A549 (cell line): ENCODE results near the gene PHC2. TPM values are rescaled to one million over a fixed set of nuclear protein-coding genes. Genes with fewer than 3 reads are reported as not detected.

ENCODE experiments used
- ATAC-seq, 2 experiments: fragments of 200-7000 bp in 1 of 2; fragments of >200 bp in 1 of 2; cut with Nextera tagmentation in 1 of 2; cut with Tn5 transposase in 1 of 2; 3 replicates each; pipeline versions ENCODE4 v1.8.0 to v1.9.1; 2018 to 2020; ENCODE audit warnings: mild to moderate bottlenecking in 1 of 2, moderate library complexity in 1 of 2
- CTCF ChIA-PET: fragments of 300-600 bp; sonication (Branson Sonifier 250); formaldehyde crosslinking; extraction: SDS; loops from one replicate; lab custom pipeline; 2021; ENCODE audit warnings: antibody characterized with exemption, inconsistent platforms; lab: Yijun Ruan, JAX
- POLR2A ChIA-PET: fragments of 350-600 bp; formaldehyde crosslinking; extraction: SDS; loops from one replicate; lab custom pipeline; 2021; ENCODE audit warnings: antibody characterized with exemption, inconsistent platforms; lab: Yijun Ruan, JAX
- DNase-seq, 2 experiments: peaks; one replicate each; pipeline versions ENCODE4 v3.0.0 to v3.0.0-alpha.2; 2011 to 2016; ENCODE audit warnings: low read depth in 1 of 2, low spot score in 1 of 2
- FAIRE-seq: peaks from 2 replicates; lab custom pipeline; 2011; peaks lifted over from hg19 to GRCh38; lab: Jason Lieb, UNC
- H3K27ac ChIP-seq, 2 experiments: fragments of >200 bp; sonication (Bioruptor Twin); formaldehyde crosslinking; 3 replicates each; pipeline ENCODE4 v1.5.1; 2016 to 2017
- H3K4me1 ChIP-seq: fragments of >200 bp; sonication (Bioruptor Twin); formaldehyde crosslinking; 3 replicates; pipeline ENCODE4 v1.6.1; 2016
- H3K4me2 ChIP-seq: fragments of >200 bp; sonication (Bioruptor Twin); formaldehyde crosslinking; 3 replicates; pipeline ENCODE4 v1.6.1; 2016
- H3K4me3 ChIP-seq: fragments of >200 bp; sonication (Bioruptor Twin); formaldehyde crosslinking; 3 replicates; pipeline ENCODE4 v1.5.1; 2016
- H3K9me3 ChIP-seq: fragments of >200 bp; sonication (Bioruptor Twin); formaldehyde crosslinking; 3 replicates; pipeline ENCODE4 v1.6.1; 2016
- BHLHE40 ChIP-seq: IDR thresholded peaks from 2 replicates; pipeline ENCODE4 v1.6.1; 2012; ENCODE audit warnings: low read depth, low read length, inconsistent platforms
- CBX8 ChIP-seq: fragments of 200-600 bp; sonication (generic); IDR thresholded peaks from 2 replicates; pipeline ENCODE4 v1.6.1; 2016
- CHD4 ChIP-seq: fragments of 200-600 bp; sonication (generic); IDR thresholded peaks from 2 replicates; pipeline ENCODE4 v1.6.1; 2016; ENCODE audit warnings: antibody characterized with exemption, mild to moderate bottlenecking, borderline replicate concordance
- EP300 ChIP-seq, 2 experiments: fragments of >200 bp; sonication (Bioruptor Twin); formaldehyde crosslinking; IDR thresholded peaks; 2 replicates in 1 of 2; 3 replicates in 1 of 2; pipeline ENCODE4 v1.6.1; 2016 to 2017
- FOSL2 ChIP-seq, 2 experiments: fragments of 450-650 bp in 1 of 2; fragments of >200 bp in 1 of 2; sonication (Bioruptor Twin) in 1 of 2; formaldehyde crosslinking; IDR thresholded peaks; 2 replicates each; pipeline versions ENCODE4 v1.5.0 to v1.6.1; 2016 to 2020; ENCODE audit warnings: mild to moderate bottlenecking in 1 of 2, moderate library complexity in 1 of 2
- HEYL ChIP-seq: fragments of 250-450 bp; sonication (Bioruptor Pico); IDR thresholded peaks from 2 replicates; pipeline ENCODE4 v1.8.0; 2021; ENCODE audit warnings: mild to moderate bottlenecking, moderate library complexity
- HOXA7 ChIP-seq: fragments of 250-450 bp; sonication (Bioruptor Pico); IDR thresholded peaks from 2 replicates; pipeline ENCODE4 v1.5.0; 2020; ENCODE audit warnings: mild to moderate bottlenecking, moderate library complexity
- HOXB13 ChIP-seq: fragments of 250-450 bp; sonication (Bioruptor Pico); IDR thresholded peaks from 2 replicates; pipeline ENCODE4 v1.5.0; 2020; ENCODE audit warnings: low read depth, mild to moderate bottlenecking, moderate library complexity
- HOXB5 ChIP-seq: fragments of 250-450 bp; sonication (Bioruptor Pico); IDR thresholded peaks from 2 replicates; pipeline ENCODE4 v1.5.0; 2020; ENCODE audit warnings: mild to moderate bottlenecking, moderate library complexity
- KDM5A ChIP-seq: fragments of 200-600 bp; sonication (generic); IDR thresholded peaks from 2 replicates; pipeline ENCODE4 v1.6.1; 2016; ENCODE audit warnings: antibody characterized with exemption, mild to moderate bottlenecking
- MAFK ChIP-seq: fragments of 450-650 bp; IDR thresholded peaks from 2 replicates; pipeline ENCODE4 v1.6.1; 2014; ENCODE audit not compliant: partially characterized antibody
- PHF8 ChIP-seq: fragments of 200-600 bp; sonication (generic); IDR thresholded peaks from 2 replicates; pipeline ENCODE4 v1.6.1; 2016; ENCODE audit warnings: low read depth, mild to moderate bottlenecking, antibody characterized with exemption, moderate library complexity, borderline replicate concordance
- POLR2A ChIP-seq: IDR thresholded peaks from 2 replicates; pipeline ENCODE4 v1.6.1; 2012; ENCODE audit warnings: mild to moderate bottlenecking, low read length
- SREBF2 ChIP-seq: fragments of 450-650 bp; IDR thresholded peaks from 2 replicates; pipeline ENCODE4 v1.6.1; 2014; ENCODE audit warnings: mild to moderate bottlenecking, moderate library complexity
- TFCP2L1 ChIP-seq: fragments of 250-450 bp; sonication (Bioruptor Pico); IDR thresholded peaks from 2 replicates; pipeline ENCODE4 v1.5.0; 2021; ENCODE audit warnings: mild to moderate bottlenecking
- ZC3H11A ChIP-seq: fragments of 450-650 bp; IDR thresholded peaks from 2 replicates; pipeline ENCODE4 v1.6.1; 2014; ENCODE audit warnings: antibody characterized with exemption, mild to moderate bottlenecking
- ZFP36 ChIP-seq: fragments of 450-650 bp; IDR thresholded peaks from 2 replicates; pipeline ENCODE4 v1.6.1; 2014; ENCODE audit warnings: borderline replicate concordance; ENCODE audit not compliant: partially characterized antibody
- ZNF302 ChIP-seq: fragments of 250-450 bp; sonication (Bioruptor Pico); IDR thresholded peaks from 2 replicates; pipeline ENCODE4 v1.9.0; 2021; ENCODE audit warnings: inconsistent platforms, mild to moderate bottlenecking, moderate library complexity
- ZSCAN20 ChIP-seq: fragments of 250-450 bp; sonication (Bioruptor Pico); IDR thresholded peaks from 2 replicates; pipeline ENCODE4 v1.8.0; 2022; ENCODE audit warnings: mild to moderate bottlenecking, moderate library complexity
- WGBS: methylation state at CpG from one replicate; pipeline ENCODE4 v1.1.6; 2017; ENCODE audit errors: missing lambda C conversion rate; 5-methylcytosine and 5-hydroxymethylcytosine counted together
- polyA plus RNA-seq, 4 experiments: library from polyadenylated mRNA; depleted of rRNA in 3 of 4; stranded (reverse); fragments of >200 nt; fragmentation: RNase III in 1 of 4; extraction: RNeasy Plus Mini Kit Qiagen cat#74134 plus additional on column Dnase treatment in 1 of 4; gene quantifications; 2 replicates in 3 of 4; 3 replicates in 1 of 4; pipeline ENCODE4 v1.2.3, GENCODE V29; 2011 to 2017
- TF ChIP-seq, protein P1 (sequence below): fragments of 250-450 bp; sonication (Bioruptor Pico); IDR thresholded peaks from 2 replicates; pipeline ENCODE4 v1.5.0; 2020; ENCODE audit warnings: low read depth, mild to moderate bottlenecking, moderate library complexity
- TF ChIP-seq, protein P2 (sequence below): fragments of >200 bp; sonication (Bioruptor Twin); formaldehyde crosslinking; IDR thresholded peaks from 3 replicates; pipeline ENCODE4 v1.6.1; 2016
- TF ChIP-seq, protein P3 (sequence below): fragments of >200 bp; sonication (Bioruptor Twin); formaldehyde crosslinking; IDR thresholded peaks from 2 replicates; pipeline ENCODE4 v1.6.1; 2016
- TF ChIP-seq, protein P4 (sequence below): fragments of 450-650 bp; IDR thresholded peaks from 2 replicates; pipeline ENCODE4 v1.6.1; 2014; ENCODE audit warnings: antibody characterized with exemption
- TF ChIP-seq, protein P5 (sequence below): fragments of 150-350 bp; IDR thresholded peaks from 2 replicates; pipeline ENCODE4 v1.6.1; 2014; ENCODE audit warnings: low read depth, mild to moderate bottlenecking, low read length

PHC2 gene
- polyA plus RNA-seq, 2 of the 4 experiments (the other 2 are of a cell fraction): 29.9 to 33.2 TPM

DNA sequence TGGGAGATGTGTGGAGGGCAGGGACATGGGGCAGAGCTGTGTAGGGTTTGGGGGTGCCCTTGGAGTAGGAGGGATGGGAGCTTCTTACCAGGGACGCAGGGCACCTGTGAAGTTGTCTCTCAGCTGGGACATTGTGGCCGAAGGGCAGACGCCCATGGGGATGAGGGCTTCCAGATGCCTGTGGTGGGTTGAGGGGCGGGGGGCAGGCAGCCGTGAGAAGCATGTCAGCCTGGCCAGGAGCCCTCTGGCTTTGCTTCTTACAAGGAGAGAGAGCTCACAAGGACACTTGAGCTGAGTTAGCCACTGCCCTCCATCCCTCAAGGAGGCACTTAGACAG, 118.5 kb downstream of the PHC2 start:
- POLR2A ChIA-PET: no interaction called here
- CTCF ChIA-PET: interaction anchor here (1.0 to 2.4 kb wide), 2 partner anchors 14 to 17 kb away, joined by 3 to 9 read pairs; no protein-coding TSS in a partner anchor
- ATAC-seq (no peak), DNase-seq (no peak), FAIRE-seq (no peak)
- TF ChIP-seq ZSCAN20 (CRISPR knock-in tag): no peak
- TF ChIP-seq BHLHE40: no peak
- TF ChIP-seq, protein P1, sequence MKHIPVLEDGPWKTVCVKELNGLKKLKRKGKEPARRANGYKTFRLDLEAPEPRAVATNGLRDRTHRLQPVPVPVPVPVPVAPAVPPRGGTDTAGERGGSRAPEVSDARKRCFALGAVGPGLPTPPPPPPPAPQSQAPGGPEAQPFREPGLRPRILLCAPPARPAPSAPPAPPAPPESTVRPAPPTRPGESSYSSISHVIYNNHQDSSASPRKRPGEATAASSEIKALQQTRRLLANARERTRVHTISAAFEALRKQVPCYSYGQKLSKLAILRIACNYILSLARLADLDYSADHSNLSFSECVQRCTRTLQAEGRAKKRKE (CRISPR knock-in tag): no peak
- no peak for TF ChIP-seq TFCP2L1 (CRISPR knock-in tag)
- no peak for TF ChIP-seq ZFP36
- no peak for TF ChIP-seq EP300 (IDR thresholded peaks at IDR 0.05)
- no peak for TF ChIP-seq CHD4
- TF ChIP-seq, protein P2, sequence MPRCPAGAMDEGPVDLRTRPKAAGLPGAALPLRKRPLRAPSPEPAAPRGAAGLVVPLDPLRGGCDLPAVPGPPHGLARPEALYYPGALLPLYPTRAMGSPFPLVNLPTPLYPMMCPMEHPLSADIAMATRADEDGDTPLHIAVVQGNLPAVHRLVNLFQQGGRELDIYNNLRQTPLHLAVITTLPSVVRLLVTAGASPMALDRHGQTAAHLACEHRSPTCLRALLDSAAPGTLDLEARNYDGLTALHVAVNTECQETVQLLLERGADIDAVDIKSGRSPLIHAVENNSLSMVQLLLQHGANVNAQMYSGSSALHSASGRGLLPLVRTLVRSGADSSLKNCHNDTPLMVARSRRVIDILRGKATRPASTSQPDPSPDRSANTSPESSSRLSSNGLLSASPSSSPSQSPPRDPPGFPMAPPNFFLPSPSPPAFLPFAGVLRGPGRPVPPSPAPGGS: no peak
- TF ChIP-seq HOXA7 (CRISPR knock-in tag): no peak
- no peak for TF ChIP-seq ZNF302 (CRISPR knock-in tag)
- no peak for TF ChIP-seq ZC3H11A
- no peak for TF ChIP-seq HOXB13 (CRISPR knock-in tag)
- no peak overlapping the region for H3K27ac ChIP-seq
- no peak overlapping the region for H3K4me2 ChIP-seq
- H3K4me1 ChIP-seq: no peaks in the 10 kb centered on the region
- no peak overlapping the region for H3K4me3 ChIP-seq
- H3K9me3 ChIP-seq: no peaks in the 10 kb centered on the region
- 62% methylated on average over 5 of the region's 5 CpGs for WGBS

DNA sequence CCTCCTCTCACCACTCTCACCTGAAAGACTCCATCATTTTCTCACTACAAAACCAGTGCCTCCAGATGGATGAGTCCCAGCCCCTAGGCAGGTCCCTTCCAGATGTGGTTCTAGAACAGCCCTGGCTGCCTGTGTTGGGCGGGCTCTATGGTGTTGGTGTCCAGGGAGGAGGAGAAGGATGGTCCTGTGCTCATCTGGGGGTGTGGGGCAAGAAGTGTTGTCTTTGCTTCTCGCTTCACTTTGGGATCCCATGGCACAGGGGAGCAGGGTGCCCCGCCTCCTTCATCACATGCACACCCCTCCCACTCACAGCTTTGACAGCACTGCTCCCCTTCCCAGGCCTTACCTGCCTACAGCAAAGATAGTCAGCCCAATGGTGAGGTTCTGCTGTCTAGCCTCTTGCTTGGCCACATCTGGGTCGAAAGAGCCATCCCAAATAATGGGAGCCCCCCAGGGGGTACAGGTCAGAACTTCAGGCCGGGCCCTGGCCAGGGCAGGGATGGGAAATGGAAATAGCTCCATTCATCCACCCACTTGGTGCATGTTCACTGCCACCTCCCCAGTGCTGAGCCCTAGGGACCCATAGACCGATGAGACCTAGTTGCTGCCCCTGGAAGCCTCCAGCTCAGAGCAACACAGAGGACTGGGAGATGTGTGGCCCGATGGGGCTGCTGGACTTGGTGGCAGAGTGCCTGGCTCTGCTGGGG, 119.0 kb downstream of the PHC2 start:
- no peak for FAIRE-seq

More for the DNA sequence above, 119.0 kb downstream of the PHC2 start:
- CTCF ChIA-PET: interaction anchor here (0.8 to 2.4 kb wide), 3 partner anchors 14 to 23 kb away, joined by 3 to 9 read pairs (median 3); no protein-coding TSS in a partner anchor
- Histone ChIP-seq H3K4me3 (no peak overlapping the region), H3K27ac (no peak overlapping the region), H3K9me3 (no peaks in the 10 kb centered on the region), H3K4me2 (no peak overlapping the region), H3K4me1 (no peaks in the 10 kb centered on the region)
- WGBS: 33% methylated on average over 1 of the region's 7 CpGs
- DNase-seq (no peak), ATAC-seq (no peak)
- TF ChIP-seq ZSCAN20 (CRISPR knock-in tag) (no peak), HOXB5 (no peak), SREBF2 (no peak), HEYL (no peak), FOSL2 (IDR thresholded peaks at IDR 0.05) (no peak), FOSL2 (CRISPR knock-in tag; IDR thresholded peaks at IDR 0.05) (no peak), MAFK (no peak), PHF8 (no peak), KDM5A (no peak), POLR2A (no peak), CBX8 (no peak)
- TF ChIP-seq, protein P3, sequence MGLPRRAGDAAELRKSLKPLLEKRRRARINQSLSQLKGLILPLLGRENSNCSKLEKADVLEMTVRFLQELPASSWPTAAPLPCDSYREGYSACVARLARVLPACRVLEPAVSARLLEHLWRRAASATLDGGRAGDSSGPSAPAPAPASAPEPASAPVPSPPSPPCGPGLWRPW: no peak
- TF ChIP-seq, protein P2: no peak
- TF ChIP-seq, protein P4, sequence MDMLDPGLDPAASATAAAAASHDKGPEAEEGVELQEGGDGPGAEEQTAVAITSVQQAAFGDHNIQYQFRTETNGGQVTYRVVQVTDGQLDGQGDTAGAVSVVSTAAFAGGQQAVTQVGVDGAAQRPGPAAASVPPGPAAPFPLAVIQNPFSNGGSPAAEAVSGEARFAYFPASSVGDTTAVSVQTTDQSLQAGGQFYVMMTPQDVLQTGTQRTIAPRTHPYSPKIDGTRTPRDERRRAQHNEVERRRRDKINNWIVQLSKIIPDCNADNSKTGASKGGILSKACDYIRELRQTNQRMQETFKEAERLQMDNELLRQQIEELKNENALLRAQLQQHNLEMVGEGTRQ: no peak
- TF ChIP-seq, protein P5, sequence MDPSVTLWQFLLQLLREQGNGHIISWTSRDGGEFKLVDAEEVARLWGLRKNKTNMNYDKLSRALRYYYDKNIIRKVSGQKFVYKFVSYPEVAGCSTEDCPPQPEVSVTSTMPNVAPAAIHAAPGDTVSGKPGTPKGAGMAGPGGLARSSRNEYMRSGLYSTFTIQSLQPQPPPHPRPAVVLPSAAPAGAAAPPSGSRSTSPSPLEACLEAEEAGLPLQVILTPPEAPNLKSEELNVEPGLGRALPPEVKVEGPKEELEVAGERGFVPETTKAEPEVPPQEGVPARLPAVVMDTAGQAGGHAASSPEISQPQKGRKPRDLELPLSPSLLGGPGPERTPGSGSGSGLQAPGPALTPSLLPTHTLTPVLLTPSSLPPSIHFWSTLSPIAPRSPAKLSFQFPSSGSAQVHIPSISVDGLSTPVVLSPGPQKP: no peak
- TF ChIP-seq, protein P1 (CRISPR knock-in tag): no peak
- POLR2A ChIA-PET: no interaction called here
